GM11168 (cell line): Measurements from ENCODE around the gene OBSL1.

Experiments used
- in situ Hi-C: fragments of 300-500 bp; cut with MboI; formaldehyde crosslinking; loops from one replicate; pipeline ENCODE4 v1.12.0; 2022; ENCODE audit warnings: low sequenced_read_pairs; ENCODE audit not compliant: unreplicated experiment

OBSL1 gene

GRCh38 chr2:219567791-219568361 lies 3.5 kb downstream of the OBSL1 start:
- in situ Hi-C loops = no loop called here

- in situ Hi-C loops = no loop called here
These were observed 4.2 kb downstream of the OBSL1 start for GRCh38 chr2:219567131-219567530.

- in situ Hi-C loops = no loop called here
These were observed 4.7 kb downstream of the OBSL1 start for GRCh38 chr2:219566640-219567039.

GRCh38 chr2:219565130-219566080 lies 5.9 kb downstream of the OBSL1 start:
- in situ Hi-C loops = no loop called here

GRCh38 chr2:219563271-219563928 lies 7.9 kb downstream of the OBSL1 start:
- in situ Hi-C loops = no loop called here

GRCh38 chr2:219562049-219563020 lies 9.0 kb downstream of the OBSL1 start:
- in situ Hi-C loops = no loop called here

- in situ Hi-C loops = no loop called here
These were observed 9.9 kb downstream of the OBSL1 start for GRCh38 chr2:219561179-219562048.

- in situ Hi-C loops = no loop called here
These were observed 10.5 kb downstream of the OBSL1 start for GRCh38 chr2:219560893-219561178.

GRCh38 chr2:219560037-219560892 lies 11.1 kb downstream of the OBSL1 start:
- in situ Hi-C loops = no loop called here

- in situ Hi-C loops = no loop called here
These were observed 12.0 kb downstream of the OBSL1 start for GRCh38 chr2:219559156-219559915.

- in situ Hi-C loops = no loop called here
These were observed 13.3 kb downstream of the OBSL1 start for GRCh38 chr2:219557791-219558785.

GRCh38 chr2:219557320-219557719 lies 14.0 kb downstream of the OBSL1 start:
- in situ Hi-C loops = no loop called here

GRCh38 chr2:219556413-219556812 lies 14.9 kb downstream of the OBSL1 start:
- in situ Hi-C loops = no loop called here

GRCh38 chr2:219555956-219556355 lies 15.4 kb downstream of the OBSL1 start:
- in situ Hi-C loops = no loop called here

- in situ Hi-C loops = no loop called here
These were observed 17.0 kb downstream of the OBSL1 start for GRCh38 chr2:219554350-219554749.

- in situ Hi-C loops = no loop called here
These were observed 17.8 kb downstream of the OBSL1 start for GRCh38 chr2:219553463-219553963.

GRCh38 chr2:219553168-219553417 lies 18.2 kb downstream of the OBSL1 start:
- in situ Hi-C loops = no loop called here
